Osteocyte (in vitro differentiated cells): Measurements from ENCODE around the gene ALDH3B2. TPM values are rescaled to one million over a fixed set of nuclear protein-coding genes. Genes with fewer than 3 reads are reported as not detected.

Experiments
- DNase-seq: peaks from one replicate; pipeline ENCODE4 v3.0.0; 2021; ENCODE audit warnings: mixed read lengths; ENCODE audit not compliant: unreplicated experiment; ENCODE audit errors: extremely low spot score
- H3K27ac Mint-ChIP-seq: one replicate; pipeline ENCODE4 v1.8.0; 2021; ENCODE audit warnings: mild to moderate bottlenecking, mixed read lengths; ENCODE audit not compliant: unreplicated experiment
- H3K27me3 Mint-ChIP-seq: one replicate; pipeline ENCODE4 v1.8.0; 2021; ENCODE audit warnings: mixed read lengths; ENCODE audit not compliant: unreplicated experiment
- H3K36me3 Mint-ChIP-seq: one replicate; pipeline ENCODE4 v1.8.0; 2021; ENCODE audit warnings: mixed read lengths; ENCODE audit not compliant: unreplicated experiment
- H3K4me1 Mint-ChIP-seq: one replicate; pipeline ENCODE4 v1.8.0; 2021; ENCODE audit warnings: mixed read lengths; ENCODE audit not compliant: unreplicated experiment
- H3K4me3 Mint-ChIP-seq: one replicate; pipeline ENCODE4 v1.8.0; 2021; ENCODE audit warnings: mild to moderate bottlenecking, moderate library complexity, mixed read lengths; ENCODE audit not compliant: unreplicated experiment
- H3K9me3 Mint-ChIP-seq: one replicate; pipeline ENCODE4 v1.8.0; 2021; ENCODE audit warnings: mixed read lengths; ENCODE audit not compliant: unreplicated experiment
- total RNA-seq: library from RNA; stranded (reverse); gene quantifications from 2 replicates; pipeline ENCODE4 v1.2.1, GENCODE V29; 2021
- TF ChIP-seq, protein P1 (sequence below): fragments of 200-600 bp; sonication (generic); IDR thresholded peaks from 2 replicates; pipeline ENCODE4 v1.5.0; 2021; ENCODE audit warnings: antibody characterized with exemption, mild to moderate bottlenecking, moderate library complexity

The ALDH3B2 gene
- total RNA-seq, 1 donor from 2014 or later: not detected

DNA sequence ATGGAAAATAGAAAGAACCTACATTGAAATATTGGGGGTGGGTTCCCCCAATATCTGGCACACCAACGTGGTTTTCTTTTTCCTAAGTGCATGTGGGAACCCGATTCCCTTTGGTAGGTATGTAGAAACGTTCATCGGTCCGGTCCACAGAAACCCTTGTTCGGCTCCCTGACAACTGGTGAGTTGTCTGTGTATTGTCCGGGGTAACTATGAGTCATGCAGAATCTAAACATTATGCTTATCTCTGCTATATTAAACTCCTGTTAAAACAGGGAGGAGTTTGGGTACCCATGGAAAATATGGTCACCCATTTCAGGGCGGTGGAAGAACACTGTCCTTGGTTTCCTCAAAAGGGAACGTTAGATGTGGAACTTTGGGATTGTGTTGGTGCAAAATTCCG is 25.1 kb upstream of the ALDH3B2 start:
- Mint-ChIP-seq H3K4me1 (no peaks in the 10 kb centered on the region), H3K9me3 (peaks cover 6% of the 10 kb centered on the region), H3K36me3 (no peaks in the 10 kb centered on the region), H3K27me3 (peaks cover 63% of the 10 kb centered on the region), H3K27ac (no peak overlapping the region), H3K4me3 (no peak overlapping the region)
- no peak for DNase-seq
- TF ChIP-seq, protein P1, sequence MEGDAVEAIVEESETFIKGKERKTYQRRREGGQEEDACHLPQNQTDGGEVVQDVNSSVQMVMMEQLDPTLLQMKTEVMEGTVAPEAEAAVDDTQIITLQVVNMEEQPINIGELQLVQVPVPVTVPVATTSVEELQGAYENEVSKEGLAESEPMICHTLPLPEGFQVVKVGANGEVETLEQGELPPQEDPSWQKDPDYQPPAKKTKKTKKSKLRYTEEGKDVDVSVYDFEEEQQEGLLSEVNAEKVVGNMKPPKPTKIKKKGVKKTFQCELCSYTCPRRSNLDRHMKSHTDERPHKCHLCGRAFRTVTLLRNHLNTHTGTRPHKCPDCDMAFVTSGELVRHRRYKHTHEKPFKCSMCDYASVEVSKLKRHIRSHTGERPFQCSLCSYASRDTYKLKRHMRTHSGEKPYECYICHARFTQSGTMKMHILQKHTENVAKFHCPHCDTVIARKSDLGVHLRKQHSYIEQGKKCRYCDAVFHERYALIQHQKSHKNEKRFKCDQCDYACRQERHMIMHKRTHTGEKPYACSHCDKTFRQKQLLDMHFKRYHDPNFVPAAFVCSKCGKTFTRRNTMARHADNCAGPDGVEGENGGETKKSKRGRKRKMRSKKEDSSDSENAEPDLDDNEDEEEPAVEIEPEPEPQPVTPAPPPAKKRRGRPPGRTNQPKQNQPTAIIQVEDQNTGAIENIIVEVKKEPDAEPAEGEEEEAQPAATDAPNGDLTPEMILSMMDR: no peak

DNA sequence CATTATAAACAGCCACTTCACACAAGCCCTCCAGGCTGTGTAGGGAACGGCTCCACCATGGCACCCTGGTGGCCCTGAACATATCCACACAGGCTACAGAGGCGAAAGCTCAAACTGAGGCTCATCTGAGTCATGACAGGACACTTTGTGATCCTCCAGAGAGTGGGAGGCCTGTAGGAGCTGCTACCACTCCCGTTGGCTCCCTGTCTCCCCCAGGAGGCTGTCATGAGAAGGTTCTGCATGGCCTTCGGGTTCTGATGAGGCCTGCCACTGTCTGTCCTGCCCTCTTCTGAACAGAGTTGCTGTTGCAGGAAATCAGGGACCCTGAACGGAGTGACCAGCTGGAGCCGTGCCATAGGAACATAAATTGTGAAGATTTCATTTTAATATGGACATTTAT is 23.8 kb upstream of the ALDH3B2 start:
- DNase-seq: no peak
- H3K4me1 Mint-ChIP-seq: no peaks in the 10 kb centered on the region
- H3K36me3 Mint-ChIP-seq: no peaks in the 10 kb centered on the region
- no peak overlapping the region for H3K4me3 Mint-ChIP-seq
- H3K27ac Mint-ChIP-seq: no peak overlapping the region
- TF ChIP-seq, protein P1: no peak
- peaks cover 6% of the 10 kb centered on the region for H3K9me3 Mint-ChIP-seq
- peaks cover 55% of the 10 kb centered on the region for H3K27me3 Mint-ChIP-seq

DNA sequence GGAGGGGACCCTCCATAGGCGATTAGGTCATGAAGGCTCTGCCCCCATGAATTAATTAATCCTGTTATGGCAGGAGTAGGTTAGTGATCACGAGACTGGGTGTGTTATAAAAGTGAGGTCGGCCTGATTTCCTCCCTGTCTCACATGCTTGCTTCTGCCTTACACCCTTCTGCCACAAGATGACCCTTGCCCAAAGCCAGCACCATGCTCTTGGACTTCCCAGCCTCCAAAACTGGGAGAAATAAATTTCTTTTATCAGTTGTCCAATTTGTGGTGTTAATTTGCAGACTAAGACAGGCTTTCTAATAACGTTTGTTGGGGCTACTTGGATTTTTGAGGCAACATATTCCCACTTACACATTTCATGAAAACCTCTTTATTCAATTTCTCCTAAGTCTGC is 23.4 kb upstream of the ALDH3B2 start:
- Mint-ChIP-seq H3K27ac (no peak overlapping the region), H3K27me3 (peaks cover 54% of the 10 kb centered on the region), H3K4me1 (no peaks in the 10 kb centered on the region), H3K36me3 (no peaks in the 10 kb centered on the region), H3K9me3 (peaks cover 6% of the 10 kb centered on the region), H3K4me3 (no peak overlapping the region)
- no peak for DNase-seq
- TF ChIP-seq, protein P1: no peak

DNA sequence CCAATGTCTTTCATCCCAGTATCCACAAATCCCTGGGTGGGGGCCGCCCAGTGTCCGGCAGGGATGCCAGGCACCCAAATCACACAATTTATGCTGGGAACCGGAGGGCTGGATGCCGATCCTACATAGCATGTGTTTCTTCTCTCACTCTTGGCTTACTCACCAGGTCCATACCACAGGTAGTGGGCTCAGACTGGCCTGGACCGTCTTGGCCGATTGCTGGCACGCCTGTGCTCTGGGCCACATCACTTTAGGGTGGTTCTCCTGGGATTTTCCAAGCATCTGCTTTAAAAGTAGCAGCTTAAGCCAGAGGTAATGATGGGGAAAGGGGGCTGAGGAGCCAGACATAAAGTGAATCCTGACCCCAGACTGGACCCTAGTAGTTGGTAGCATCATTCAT is 22.6 kb upstream of the ALDH3B2 start:
- Mint-ChIP-seq H3K27me3 (peaks cover 58% of the 10 kb centered on the region), H3K9me3 (peaks cover 6% of the 10 kb centered on the region), H3K36me3 (no peaks in the 10 kb centered on the region), H3K4me3 (no peak overlapping the region), H3K27ac (no peak overlapping the region), H3K4me1 (no peaks in the 10 kb centered on the region)
- TF ChIP-seq, protein P1: no peak
- DNase-seq: no peak

DNA sequence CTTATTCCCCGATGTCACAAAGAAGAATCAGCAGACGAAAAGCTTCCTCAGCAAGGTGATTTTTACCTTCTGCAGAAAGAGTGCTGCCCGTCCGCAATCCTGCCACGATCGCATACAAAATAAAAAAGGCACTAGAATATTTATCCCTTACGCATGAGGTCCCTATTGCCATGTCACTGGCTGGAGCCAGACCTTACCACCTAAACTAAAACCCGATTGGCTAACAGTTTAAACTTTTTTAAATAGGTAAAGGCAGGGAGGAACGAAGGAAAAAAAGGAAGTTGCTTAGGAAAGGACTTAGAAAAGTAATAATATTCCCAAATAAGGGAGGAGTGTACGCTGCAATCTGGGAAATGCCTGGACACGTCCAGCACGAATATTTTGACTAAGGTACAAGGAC is 21.2 kb upstream of the ALDH3B2 start:
- no peak overlapping the region for H3K4me3 Mint-ChIP-seq
- no peak for DNase-seq

More for the DNA sequence above, 21.2 kb upstream of the ALDH3B2 start:
- Mint-ChIP-seq H3K27ac (no peak overlapping the region), H3K36me3 (no peaks in the 10 kb centered on the region), H3K9me3 (peaks cover 6% of the 10 kb centered on the region), H3K27me3 (peaks cover 61% of the 10 kb centered on the region), H3K4me1 (no peaks in the 10 kb centered on the region)
- TF ChIP-seq, protein P1: no peak
